GM18508 (cell line): ENCODE data around the gene PSMB5.

ENCODE experiments used
- ATAC-seq: cut with Tn5 transposase; IDR thresholded peaks from one replicate; pipeline ENCODE4 v1.9.1; 2021; ENCODE audit warnings: moderate number of reproducible peaks; ENCODE audit not compliant: insufficient read depth, unreplicated experiment

The PSMB5 gene

GRCh38 chr14:23045419-23046357, 11.0 kb upstream of the PSMB5 start:
- ATAC-seq = no peak

GRCh38 chr14:23044840-23045239, 10.1 kb upstream of the PSMB5 start:
- no peak for ATAC-seq

- ATAC-seq = no peak
Observed at GRCh38 chr14:23043754-23044153, 9.1 kb upstream of the PSMB5 start.

GRCh38 chr14:23043145-23043544, 8.4 kb upstream of the PSMB5 start:
- ATAC-seq = no peak

GRCh38 chr14:23042162-23042965, 7.7 kb upstream of the PSMB5 start, which contains the start of gene PSMB11:
TSS of gene PSMB11 (plus strand) at chr14:23042212. CDS start at chr14:23042226, 14 bp downstream.
- ATAC-seq = no peak

GRCh38 chr14:23041729-23042128, 7.0 kb upstream of the PSMB5 start:
- ATAC-seq = no peak

- ATAC-seq = no peak
Observed at GRCh38 chr14:23040100-23040499, 5.4 kb upstream of the PSMB5 start.

GRCh38 chr14:23035303-23036144, 824 bp upstream of the PSMB5 start:
- ATAC-seq = no peak

GRCh38 chr14:23033801-23034497, 751 bp downstream of the PSMB5 start:
- ATAC-seq = no peak

GRCh38 chr14:23033251-23033727, 1.4 kb downstream of the PSMB5 start:
- ATAC-seq = no peak

GRCh38 chr14:23030936-23031335, 3.8 kb downstream of the PSMB5 start:
- ATAC-seq = no peak

GRCh38 chr14:23028799-23029198, 5.9 kb downstream of the PSMB5 start:
- ATAC-seq = no peak

GRCh38 chr14:23025151-23025814, 9.4 kb downstream of the PSMB5 start:
- no peak for ATAC-seq

GRCh38 chr14:23024612-23025075, 10.1 kb downstream of the PSMB5 start:
- ATAC-seq = no peak

GRCh38 chr14:23023795-23024152, 10.9 kb downstream of the PSMB5 start:
- ATAC-seq = no peak

- ATAC-seq = no peak
Observed at GRCh38 chr14:23023022-23023794, 11.5 kb downstream of the PSMB5 start.

- ATAC-seq = no peak
Observed at GRCh38 chr14:23021889-23022442, 12.7 kb downstream of the PSMB5 start.

- ATAC-seq = no peak
Observed at GRCh38 chr14:23021434-23021833, 13.3 kb downstream of the PSMB5 start.
